K562 (cell line): ENCODE measurements around the gene SHANK1. TPM values are rescaled to one million over a fixed set of nuclear protein-coding genes. Genes with fewer than 3 reads are reported as not detected.

Experiments
- ARNT ChIP-seq, 2 experiments: fragments of 450-650 bp; IDR thresholded peaks; 2 replicates each; pipeline ENCODE4 v1.6.1; 2016; ENCODE audit warnings: mild to moderate bottlenecking in 1 of 2
- ATF1 ChIP-seq, 2 experiments: fragments of 450-650 bp in 1 of 2; IDR thresholded peaks; 2 replicates each; pipeline ENCODE4 v1.6.1; 2016; ENCODE audit warnings: missing compliant biosample characterization in 1 of 2, missing genetic modification characterization in 1 of 2
- EP400 ChIP-seq: fragments of 450-650 bp; IDR thresholded peaks from 2 replicates; pipeline ENCODE4 v1.6.1; 2017; ENCODE audit warnings: antibody characterized with exemption, mild to moderate bottlenecking, moderate library complexity
- STAT6 ChIP-seq: sonication (generic); formaldehyde crosslinking; IDR thresholded peaks from 2 replicates; pipeline ENCODE4 v1.8.1; 2023; ENCODE audit warnings: mild to moderate bottlenecking, missing genetic modification reagents
- ZHX1 ChIP-seq: fragments of 150-350 bp; conservative IDR thresholded peaks from 2 replicates; pipeline ENCODE4 v1.6.1; 2014; ENCODE audit warnings: low read length
- ZNF23 ChIP-seq: fragments of 250-450 bp; sonication (Bioruptor Pico); IDR thresholded peaks from 2 replicates; pipeline ENCODE4 v1.4.0; 2020; ENCODE audit warnings: mild to moderate bottlenecking
- polyA plus RNA-seq, 8 experiments: library from polyadenylated mRNA; depleted of rRNA in 4 of 8; stranded (reverse) in 5 of 8; unstranded in 3 of 8; fragments of >200 nt; fragmentation: Nextera tagmentation in 2 of 8; fragmentation: Illumina TruSeq in 1 of 8; extraction: Ambion mirVana in 2 of 8; extraction: Trizol in 1 of 8; gene quantifications; 2 replicates each; pipeline versions ENCODE4 v1.2.1 to v1.2.3, GENCODE V29; 2011 to 2014; ENCODE audit warnings: inconsistent platforms in 1 of 8, missing spikeins in 1 of 8
- total RNA-seq, 7 experiments: library from RNA; depleted of rRNA in 6 of 7; stranded (reverse); fragments of >200 nt in 6 of 7; fragmentation: Illumina TruSeq in 2 of 7; extraction: Trizol in 2 of 7; gene quantifications; 2 replicates each; pipeline versions ENCODE4 v1.2.1 to v1.2.3, GENCODE V29; 2011 to 2021; ENCODE audit warnings: low replicate concordance in 1 of 7
- TF ChIP-seq, protein P1 (sequence below): fragments of 450-650 bp; IDR thresholded peaks from 2 replicates; pipeline ENCODE4 v1.6.1; 2016; ENCODE audit warnings: mild to moderate bottlenecking, moderate library complexity
- TF ChIP-seq, protein P2 (sequence below): IDR thresholded peaks from 2 replicates; pipeline ENCODE4 v1.6.1; 2016; ENCODE audit warnings: missing genetic modification characterization, missing compliant biosample characterization

The SHANK1 gene
- total and polyA plus RNA-seq, 9 of the 15 experiments (the other 6 are each of a cell fraction or from before 2014, with no cell fraction given): 0.33 to 1.3 (median 0.55) TPM; not detected in 2

GRCh38 chr19:50759886-50760285 is 40.3 kb upstream of the SHANK1 start (continued):
- TF ChIP-seq ZHX1 (no peak), ARNT (IDR thresholded peaks at IDR 0.05) (peak in 1 of 2 experiments; percentile 57; a peak in 1 of 4 replicates), STAT6 (CRISPR knock-in tag) (no peak), ATF1 (CRISPR knock-in tag; IDR thresholded peaks at IDR 0.05) (no peak), ATF1 (tag; IDR thresholded peaks at IDR 0.05) (peak; percentile 43; the same call in 1 of the 2 replicates), EP400 (peak; percentile 40; the same call in 1 of the 2 replicates), ZNF23 (no peak)
- TF ChIP-seq, protein P1, sequence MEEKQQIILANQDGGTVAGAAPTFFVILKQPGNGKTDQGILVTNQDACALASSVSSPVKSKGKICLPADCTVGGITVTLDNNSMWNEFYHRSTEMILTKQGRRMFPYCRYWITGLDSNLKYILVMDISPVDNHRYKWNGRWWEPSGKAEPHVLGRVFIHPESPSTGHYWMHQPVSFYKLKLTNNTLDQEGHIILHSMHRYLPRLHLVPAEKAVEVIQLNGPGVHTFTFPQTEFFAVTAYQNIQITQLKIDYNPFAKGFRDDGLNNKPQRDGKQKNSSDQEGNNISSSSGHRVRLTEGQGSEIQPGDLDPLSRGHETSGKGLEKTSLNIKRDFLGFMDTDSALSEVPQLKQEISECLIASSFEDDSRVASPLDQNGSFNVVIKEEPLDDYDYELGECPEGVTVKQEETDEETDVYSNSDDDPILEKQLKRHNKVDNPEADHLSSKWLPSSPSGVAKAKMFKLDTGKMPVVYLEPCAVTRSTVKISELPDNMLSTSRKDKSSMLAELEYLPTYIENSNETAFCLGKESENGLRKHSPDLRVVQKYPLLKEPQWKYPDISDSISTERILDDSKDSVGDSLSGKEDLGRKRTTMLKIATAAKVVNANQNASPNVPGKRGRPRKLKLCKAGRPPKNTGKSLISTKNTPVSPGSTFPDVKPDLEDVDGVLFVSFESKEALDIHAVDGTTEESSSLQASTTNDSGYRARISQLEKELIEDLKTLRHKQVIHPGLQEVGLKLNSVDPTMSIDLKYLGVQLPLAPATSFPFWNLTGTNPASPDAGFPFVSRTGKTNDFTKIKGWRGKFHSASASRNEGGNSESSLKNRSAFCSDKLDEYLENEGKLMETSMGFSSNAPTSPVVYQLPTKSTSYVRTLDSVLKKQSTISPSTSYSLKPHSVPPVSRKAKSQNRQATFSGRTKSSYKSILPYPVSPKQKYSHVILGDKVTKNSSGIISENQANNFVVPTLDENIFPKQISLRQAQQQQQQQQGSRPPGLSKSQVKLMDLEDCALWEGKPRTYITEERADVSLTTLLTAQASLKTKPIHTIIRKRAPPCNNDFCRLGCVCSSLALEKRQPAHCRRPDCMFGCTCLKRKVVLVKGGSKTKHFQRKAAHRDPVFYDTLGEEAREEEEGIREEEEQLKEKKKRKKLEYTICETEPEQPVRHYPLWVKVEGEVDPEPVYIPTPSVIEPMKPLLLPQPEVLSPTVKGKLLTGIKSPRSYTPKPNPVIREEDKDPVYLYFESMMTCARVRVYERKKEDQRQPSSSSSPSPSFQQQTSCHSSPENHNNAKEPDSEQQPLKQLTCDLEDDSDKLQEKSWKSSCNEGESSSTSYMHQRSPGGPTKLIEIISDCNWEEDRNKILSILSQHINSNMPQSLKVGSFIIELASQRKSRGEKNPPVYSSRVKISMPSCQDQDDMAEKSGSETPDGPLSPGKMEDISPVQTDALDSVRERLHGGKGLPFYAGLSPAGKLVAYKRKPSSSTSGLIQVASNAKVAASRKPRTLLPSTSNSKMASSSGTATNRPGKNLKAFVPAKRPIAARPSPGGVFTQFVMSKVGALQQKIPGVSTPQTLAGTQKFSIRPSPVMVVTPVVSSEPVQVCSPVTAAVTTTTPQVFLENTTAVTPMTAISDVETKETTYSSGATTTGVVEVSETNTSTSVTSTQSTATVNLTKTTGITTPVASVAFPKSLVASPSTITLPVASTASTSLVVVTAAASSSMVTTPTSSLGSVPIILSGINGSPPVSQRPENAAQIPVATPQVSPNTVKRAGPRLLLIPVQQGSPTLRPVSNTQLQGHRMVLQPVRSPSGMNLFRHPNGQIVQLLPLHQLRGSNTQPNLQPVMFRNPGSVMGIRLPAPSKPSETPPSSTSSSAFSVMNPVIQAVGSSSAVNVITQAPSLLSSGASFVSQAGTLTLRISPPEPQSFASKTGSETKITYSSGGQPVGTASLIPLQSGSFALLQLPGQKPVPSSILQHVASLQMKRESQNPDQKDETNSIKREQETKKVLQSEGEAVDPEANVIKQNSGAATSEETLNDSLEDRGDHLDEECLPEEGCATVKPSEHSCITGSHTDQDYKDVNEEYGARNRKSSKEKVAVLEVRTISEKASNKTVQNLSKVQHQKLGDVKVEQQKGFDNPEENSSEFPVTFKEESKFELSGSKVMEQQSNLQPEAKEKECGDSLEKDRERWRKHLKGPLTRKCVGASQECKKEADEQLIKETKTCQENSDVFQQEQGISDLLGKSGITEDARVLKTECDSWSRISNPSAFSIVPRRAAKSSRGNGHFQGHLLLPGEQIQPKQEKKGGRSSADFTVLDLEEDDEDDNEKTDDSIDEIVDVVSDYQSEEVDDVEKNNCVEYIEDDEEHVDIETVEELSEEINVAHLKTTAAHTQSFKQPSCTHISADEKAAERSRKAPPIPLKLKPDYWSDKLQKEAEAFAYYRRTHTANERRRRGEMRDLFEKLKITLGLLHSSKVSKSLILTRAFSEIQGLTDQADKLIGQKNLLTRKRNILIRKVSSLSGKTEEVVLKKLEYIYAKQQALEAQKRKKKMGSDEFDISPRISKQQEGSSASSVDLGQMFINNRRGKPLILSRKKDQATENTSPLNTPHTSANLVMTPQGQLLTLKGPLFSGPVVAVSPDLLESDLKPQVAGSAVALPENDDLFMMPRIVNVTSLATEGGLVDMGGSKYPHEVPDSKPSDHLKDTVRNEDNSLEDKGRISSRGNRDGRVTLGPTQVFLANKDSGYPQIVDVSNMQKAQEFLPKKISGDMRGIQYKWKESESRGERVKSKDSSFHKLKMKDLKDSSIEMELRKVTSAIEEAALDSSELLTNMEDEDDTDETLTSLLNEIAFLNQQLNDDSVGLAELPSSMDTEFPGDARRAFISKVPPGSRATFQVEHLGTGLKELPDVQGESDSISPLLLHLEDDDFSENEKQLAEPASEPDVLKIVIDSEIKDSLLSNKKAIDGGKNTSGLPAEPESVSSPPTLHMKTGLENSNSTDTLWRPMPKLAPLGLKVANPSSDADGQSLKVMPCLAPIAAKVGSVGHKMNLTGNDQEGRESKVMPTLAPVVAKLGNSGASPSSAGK: peak; percentile 59
- TF ChIP-seq, protein P2, sequence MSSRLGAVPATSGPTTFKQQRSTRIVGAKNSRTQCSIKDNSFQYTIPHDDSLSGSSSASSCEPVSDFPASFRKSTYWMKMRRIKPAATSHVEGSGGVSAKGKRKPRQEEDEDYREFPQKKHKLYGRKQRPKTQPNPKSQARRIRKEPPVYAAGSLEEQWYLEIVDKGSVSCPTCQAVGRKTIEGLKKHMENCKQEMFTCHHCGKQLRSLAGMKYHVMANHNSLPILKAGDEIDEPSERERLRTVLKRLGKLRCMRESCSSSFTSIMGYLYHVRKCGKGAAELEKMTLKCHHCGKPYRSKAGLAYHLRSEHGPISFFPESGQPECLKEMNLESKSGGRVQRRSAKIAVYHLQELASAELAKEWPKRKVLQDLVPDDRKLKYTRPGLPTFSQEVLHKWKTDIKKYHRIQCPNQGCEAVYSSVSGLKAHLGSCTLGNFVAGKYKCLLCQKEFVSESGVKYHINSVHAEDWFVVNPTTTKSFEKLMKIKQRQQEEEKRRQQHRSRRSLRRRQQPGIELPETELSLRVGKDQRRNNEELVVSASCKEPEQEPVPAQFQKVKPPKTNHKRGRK (tag): no peak
